Dedifferentiated amniotic fluid mesenchymal stem cell (primary cell): ENCODE measurements around the gene NUP153.
"Not testable (repeated sequence)": the region's sequence is repeated elsewhere in the genome, so short reads cannot be mapped to it uniquely, and the experiment has no call there.

Source experiments
- DNase-seq: peaks from one replicate; pipeline ENCODE4 v3.0.0-alpha.2; 2016; ENCODE audit errors: extremely low spot score

The NUP153 gene

GRCh38 chr6:17714177-17714576 lies 7.5 kb upstream of the NUP153 start:
- no peak for DNase-seq

GRCh38 chr6:17712576-17712975 lies 5.9 kb upstream of the NUP153 start:
- no peak for DNase-seq

GRCh38 chr6:17710331-17710730 lies 3.6 kb upstream of the NUP153 start:
- no peak for DNase-seq

GRCh38 chr6:17709476-17709875 lies 2.8 kb upstream of the NUP153 start:
- DNase-seq, result no peak

GRCh38 chr6:17708035-17708434 lies 1.3 kb upstream of the NUP153 start:
- DNase-seq, result not testable (repeated sequence)

GRCh38 chr6:17707371-17707651 lies 586 bp upstream of the NUP153 start:
- DNase-seq, result no peak

GRCh38 chr6:17705778-17706579 lies 746 bp downstream of the NUP153 start:
- DNase-seq, result no peak

GRCh38 chr6:17705428-17705777 lies 1.3 kb downstream of the NUP153 start:
- peak; percentile 68 for DNase-seq

GRCh38 chr6:17703256-17703694 lies 3.5 kb downstream of the NUP153 start:
- peak; percentile 32 for DNase-seq

- DNase-seq, result no peak
Measured at GRCh38 chr6:17700421-17701416, 6.0 kb downstream of the NUP153 start.

GRCh38 chr6:17691925-17692538 lies 14.7 kb downstream of the NUP153 start:
- DNase-seq, result no peak

GRCh38 chr6:17688481-17688880 lies 18.2 kb downstream of the NUP153 start:
- no peak for DNase-seq

GRCh38 chr6:17687136-17687535 lies 19.6 kb downstream of the NUP153 start:
- no peak for DNase-seq

GRCh38 chr6:17684134-17684533 lies 22.6 kb downstream of the NUP153 start:
- no peak for DNase-seq

GRCh38 chr6:17683428-17683827 lies 23.3 kb downstream of the NUP153 start:
- no peak for DNase-seq

- DNase-seq, result no peak
Measured at GRCh38 chr6:17679726-17680125, 27.0 kb downstream of the NUP153 start.

GRCh38 chr6:17677602-17678001 lies 29.1 kb downstream of the NUP153 start:
- DNase-seq, result no peak

GRCh38 chr6:17673543-17674254 lies 33.0 kb downstream of the NUP153 start:
- DNase-seq, result no peak

GRCh38 chr6:17672064-17672718 lies 34.5 kb downstream of the NUP153 start:
- DNase-seq, result no peak

GRCh38 chr6:17666646-17667045 lies 40.1 kb downstream of the NUP153 start:
- no peak for DNase-seq

- no peak for DNase-seq
Measured at GRCh38 chr6:17665132-17665531, 41.6 kb downstream of the NUP153 start.
